Activated T-cell treated with anti-CD3 and anti-CD28 coated beads for 48 hours (primary cell): ENCODE results near the gene CCDC82.

Experiments
- DNase-seq: peaks from one replicate; pipeline ENCODE4 v3.0.0-alpha.2; 2020; ENCODE audit warnings: low read depth

CCDC82 gene

GRCh38 chr11:96329419-96329818 lies 60.3 kb downstream of the CCDC82 start:
- DNase-seq = no peak

DNA sequence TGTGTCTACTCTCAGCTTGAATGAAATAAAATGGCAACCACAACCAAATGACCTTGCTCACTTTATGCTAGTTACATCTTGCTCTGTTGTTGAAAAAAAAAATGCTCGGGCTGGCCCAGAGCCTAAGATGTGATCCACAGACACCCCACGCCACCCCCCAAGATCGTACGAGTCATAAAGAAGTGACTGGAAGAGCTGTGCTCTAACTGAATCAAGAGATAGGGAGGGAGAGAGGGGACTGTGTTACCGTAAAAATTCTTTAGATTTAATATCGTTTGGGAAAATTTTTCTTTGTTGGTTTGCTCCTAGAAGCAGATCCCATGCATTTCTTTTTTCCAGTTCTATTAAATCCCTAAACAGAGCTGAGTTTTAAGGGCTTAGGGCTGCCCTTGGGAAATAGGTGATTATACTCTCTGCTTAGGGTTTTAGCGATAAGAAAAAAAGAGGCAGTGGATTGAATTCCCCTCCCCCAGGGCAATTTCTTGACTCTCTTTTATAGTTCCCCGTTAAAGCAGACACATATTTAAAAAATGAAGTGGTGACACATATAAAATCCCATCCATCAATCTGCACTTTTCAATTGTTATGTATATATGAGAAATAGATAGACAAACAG lies 61.2 kb downstream of the CCDC82 start:
- DNase-seq = no peak

DNA sequence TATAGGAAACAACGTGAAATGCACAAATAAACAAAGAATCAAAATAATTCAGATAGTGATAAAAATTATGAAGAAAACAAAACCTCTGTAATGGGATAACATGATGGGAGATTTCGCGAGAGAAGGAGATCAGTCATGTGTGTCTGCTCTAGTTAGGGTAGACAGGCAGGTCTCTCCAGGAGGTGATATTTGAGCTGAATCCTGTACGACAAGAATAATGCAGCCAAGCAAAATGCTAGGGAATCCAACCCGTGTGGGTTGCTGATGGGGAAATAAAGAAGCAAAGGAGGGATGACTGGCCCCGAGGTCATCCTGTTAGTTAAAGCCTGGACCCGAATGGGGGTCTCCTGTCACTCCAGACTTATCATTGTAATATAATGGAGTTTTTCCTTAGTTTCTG lies 62.8 kb downstream of the CCDC82 start:
- no peak for DNase-seq

DNA sequence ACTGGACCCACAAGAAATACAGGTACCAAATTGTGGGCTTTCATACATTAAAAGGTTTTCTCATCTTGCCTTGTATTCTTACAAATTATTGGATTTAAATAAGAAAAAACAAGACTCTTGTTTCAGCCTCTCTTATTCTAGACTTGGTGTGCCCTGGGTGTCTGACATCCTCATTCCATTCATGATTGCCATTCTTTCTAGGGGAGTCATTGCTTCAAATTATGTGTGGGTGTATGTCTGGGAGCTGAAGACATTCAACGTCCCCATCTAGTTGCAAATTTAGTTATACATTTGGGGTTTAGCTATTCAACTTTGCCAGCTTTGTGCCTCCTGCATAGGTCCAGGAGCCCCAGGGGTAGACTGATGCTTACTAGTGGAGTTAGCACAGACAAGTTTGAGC lies 64.8 kb downstream of the CCDC82 start:
- DNase-seq = no peak

- no peak for DNase-seq
Observed at GRCh38 chr11:96323642-96323985, 66.1 kb downstream of the CCDC82 start.

DNA sequence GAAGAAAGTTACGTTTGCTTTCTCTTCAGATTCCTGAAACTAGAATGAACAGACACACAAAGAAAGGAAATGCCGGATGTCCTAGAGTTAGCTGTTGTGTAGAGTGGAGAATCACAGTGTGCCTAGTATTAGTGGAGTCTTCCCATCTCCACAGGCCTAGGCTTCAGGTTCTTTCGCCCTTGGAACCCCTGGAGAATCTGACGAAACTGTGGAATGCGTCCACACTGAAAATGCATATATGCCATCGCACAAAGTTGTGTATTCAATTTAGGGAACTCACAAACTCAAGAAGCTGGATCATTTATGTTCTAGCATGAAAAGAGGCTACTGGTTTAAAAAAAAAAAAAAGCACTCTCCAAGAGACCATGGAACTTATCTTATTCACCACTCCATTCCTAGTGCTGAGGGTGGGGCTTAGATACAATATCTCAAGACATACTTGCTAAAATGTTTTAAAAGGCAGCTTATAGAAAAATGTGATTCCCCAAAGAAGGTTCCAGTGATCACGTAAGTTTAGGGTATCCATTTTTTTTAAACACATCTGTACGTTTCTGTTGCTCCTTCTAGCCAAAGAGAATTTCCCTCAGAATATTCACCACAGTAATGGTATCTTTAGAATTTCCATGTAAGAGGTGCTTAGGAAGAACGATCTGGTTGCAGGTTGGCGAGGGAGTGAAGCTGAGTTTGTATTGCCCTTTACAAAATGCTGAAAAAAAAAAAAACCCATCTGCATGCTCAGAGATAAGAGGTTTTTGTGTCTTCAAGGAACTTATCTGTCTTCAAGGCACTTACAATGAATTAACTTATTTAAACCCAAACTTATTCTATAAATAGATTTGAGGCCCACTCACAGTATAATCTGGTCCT lies 66.7 kb downstream of the CCDC82 start:
- no peak for DNase-seq

DNA sequence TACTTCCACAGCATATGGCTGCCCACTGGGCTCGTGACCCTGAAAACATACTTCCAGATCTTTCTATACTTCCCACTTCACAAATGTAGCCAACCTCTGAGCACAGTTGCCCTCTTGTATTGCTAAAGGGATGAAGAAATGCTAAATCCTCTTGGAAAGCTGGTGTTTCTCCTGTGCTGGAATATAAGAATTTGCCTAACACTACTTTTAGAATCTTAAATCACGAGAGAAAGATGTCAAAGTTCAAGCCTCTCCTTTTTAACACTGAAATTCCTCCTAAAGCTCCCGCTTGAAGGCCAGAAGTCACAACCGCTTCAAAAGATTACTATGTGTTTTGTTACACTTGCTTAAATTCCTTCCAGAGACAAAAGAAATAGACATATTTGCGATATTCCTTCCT lies 68.6 kb downstream of the CCDC82 start:
- no peak for DNase-seq

GRCh38 chr11:96319898-96320656 lies 69.6 kb downstream of the CCDC82 start:
- no peak for DNase-seq

DNA sequence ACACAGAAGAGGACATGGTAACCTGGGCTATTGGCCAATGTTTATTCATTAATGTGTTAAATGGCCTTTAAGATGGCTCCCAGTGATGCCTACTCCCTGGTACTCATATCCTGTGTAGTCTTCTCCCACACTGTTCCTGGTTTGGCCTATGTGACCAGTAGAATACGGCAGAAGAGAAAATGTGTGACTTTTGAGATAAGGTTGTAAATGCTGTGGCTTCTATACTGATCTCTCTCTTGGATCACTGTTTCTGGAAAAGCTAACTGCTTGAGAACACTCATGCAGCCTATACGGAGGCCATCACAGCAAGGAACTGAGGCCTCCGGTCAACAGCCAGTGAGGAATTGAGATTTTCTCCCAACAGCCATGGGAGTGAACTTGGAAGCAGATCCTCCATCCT lies 70.9 kb downstream of the CCDC82 start:
- DNase-seq = no peak

- no peak for DNase-seq
Observed at GRCh38 chr11:96318399-96318798, 71.3 kb downstream of the CCDC82 start.

- no peak for DNase-seq
Observed at GRCh38 chr11:96317985-96318384, 71.7 kb downstream of the CCDC82 start.

- no peak for DNase-seq
Observed at GRCh38 chr11:96317571-96317970, 72.1 kb downstream of the CCDC82 start.

GRCh38 chr11:96316869-96317268 lies 72.8 kb downstream of the CCDC82 start:
- DNase-seq = no peak

DNA sequence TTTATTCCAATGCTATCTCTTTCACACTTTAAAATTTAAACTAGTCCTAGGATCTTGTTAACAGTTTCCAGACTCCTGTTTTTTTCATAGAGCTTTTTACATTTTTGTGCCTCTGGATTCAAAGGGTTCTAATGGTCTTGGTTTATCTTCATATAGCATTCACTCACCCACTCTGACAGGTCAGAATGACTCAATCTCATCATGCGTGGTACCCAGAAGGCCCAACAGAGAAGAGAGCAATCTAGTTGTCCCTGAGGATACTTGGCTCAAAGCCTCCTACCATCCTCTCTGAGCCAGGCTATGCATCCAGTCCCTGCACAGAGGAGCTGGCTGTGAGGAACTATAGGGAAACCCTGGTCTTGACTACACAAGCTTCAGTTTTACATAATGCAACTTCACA lies 74.2 kb downstream of the CCDC82 start:
- no peak for DNase-seq

GRCh38 chr11:96314326-96315020 lies 75.2 kb downstream of the CCDC82 start:
- DNase-seq = no peak

- no peak for DNase-seq
Observed at GRCh38 chr11:96313163-96313562, 76.5 kb downstream of the CCDC82 start.

GRCh38 chr11:96311120-96311568 lies 78.6 kb downstream of the CCDC82 start:
- DNase-seq = no peak

DNA sequence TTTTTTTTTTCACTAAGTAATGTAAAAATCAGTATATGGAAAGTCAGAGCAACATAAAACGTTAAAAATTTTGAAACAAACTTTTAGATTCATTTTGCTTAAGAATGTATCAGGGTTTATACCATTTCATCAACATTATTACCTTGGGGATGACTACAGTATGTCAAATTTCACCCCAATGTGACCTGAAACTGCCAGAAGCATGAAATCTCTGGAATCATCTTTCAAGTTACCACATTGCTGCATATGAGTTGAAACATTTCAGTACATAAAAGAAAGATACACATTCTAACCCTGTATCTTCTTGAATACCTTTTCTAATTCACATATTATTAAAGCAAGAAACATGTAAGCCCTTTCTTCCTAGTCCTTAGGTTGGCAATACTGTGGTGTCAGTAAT lies 79.5 kb downstream of the CCDC82 start:
- DNase-seq = no peak

DNA sequence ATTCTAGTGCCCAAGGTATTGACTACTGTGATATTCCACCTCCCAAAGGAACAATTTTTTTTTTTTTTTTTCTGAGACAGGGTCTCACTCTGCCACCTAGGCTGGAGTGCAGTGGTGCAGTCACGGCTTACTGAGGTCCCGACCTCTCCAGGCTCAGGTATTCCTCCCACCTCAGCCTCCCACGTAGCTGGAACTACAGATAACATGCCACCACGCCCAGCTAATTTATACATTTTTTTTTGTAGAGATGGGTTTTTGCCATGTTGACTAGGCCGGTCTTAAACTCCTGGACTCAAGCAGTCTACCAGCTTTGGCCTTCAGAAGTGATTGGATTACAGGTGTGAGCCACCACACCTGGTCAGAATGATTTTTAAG lies 80.1 kb downstream of the CCDC82 start:
- DNase-seq = no peak

DNA sequence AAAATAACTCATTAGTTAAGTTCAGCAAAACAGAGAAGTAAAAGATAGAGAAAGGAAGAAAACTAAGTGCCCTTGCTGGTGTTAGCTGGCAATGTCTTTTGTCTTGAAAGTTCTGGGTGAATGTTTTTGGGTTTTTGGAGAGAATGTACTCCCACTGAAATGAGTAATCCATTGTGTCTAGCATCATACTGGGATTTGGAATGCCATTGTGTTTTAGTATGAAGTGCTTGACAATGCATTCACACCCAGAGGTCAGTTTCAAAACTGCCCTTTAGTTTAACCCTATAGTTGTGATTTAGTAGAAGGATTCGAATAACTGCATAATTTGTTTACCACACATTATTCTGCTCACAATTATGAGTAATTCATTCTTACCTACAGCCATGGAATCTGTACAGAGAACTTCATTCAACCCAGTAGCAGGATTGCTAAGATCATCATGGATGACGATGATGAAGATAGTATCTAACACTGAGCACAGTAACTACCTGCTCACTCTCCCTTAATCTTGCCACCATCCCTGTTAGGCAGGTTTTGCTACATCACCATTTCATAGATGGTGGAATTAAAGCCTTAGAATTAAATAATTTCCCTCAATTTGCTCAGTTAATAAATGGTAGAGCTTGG lies 80.6 kb downstream of the CCDC82 start:
- no peak for DNase-seq

- DNase-seq = no peak
Observed at GRCh38 chr11:96307776-96308140, 82.0 kb downstream of the CCDC82 start.
